Stimulated activated CD4-positive, alpha-beta T cell treated with anti-CD3 and anti-CD28 coated beads, Interleukin-1b, Interleukin-23, amount 100 ng/mL, for 48 hours (primary cell): ENCODE results near the gene UVRAG.

ENCODE experiments used
- DNase-seq: peaks from one replicate; pipeline ENCODE4 v3.0.0-alpha.2; 2020

The UVRAG gene

DNA sequence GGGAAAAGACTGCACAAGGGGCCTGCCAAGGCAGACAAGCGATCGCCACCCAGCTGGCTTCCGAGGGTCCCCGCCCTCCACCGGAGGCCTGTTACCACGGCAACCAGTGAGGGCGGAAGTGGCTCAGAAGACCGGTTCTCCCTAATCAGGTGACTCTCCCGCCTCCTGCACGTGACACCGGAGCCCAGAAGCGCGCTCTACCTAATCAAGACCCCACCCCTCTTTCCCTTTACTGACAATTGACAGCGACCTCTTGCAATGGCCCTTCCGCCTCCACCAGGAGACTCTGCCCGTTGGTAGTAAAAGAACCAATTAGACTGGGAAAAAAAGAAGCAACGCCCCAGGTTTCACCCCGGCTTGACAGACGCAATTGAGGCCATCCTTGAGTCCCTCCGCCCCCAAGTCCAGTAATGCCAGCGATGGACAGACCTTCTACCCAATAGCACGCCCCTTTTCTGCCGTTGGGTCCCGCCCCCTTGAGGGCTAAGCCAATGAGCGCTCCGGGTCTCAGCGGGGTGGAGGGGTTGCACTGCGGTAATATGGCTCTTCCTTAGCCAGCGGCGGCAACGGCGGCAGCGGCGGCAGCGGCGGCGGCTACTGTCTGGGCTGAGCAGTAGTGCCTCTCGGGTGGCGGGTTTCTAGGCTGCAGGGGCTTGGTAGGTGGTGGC, at the start of gene UVRAG:
UVRAG (plus strand) TSS at position 534 of the 668 bp plus-strand sequence. CDS start 198 bp downstream, outside the sequence.
- peak; percentile 97 for DNase-seq

DNA sequence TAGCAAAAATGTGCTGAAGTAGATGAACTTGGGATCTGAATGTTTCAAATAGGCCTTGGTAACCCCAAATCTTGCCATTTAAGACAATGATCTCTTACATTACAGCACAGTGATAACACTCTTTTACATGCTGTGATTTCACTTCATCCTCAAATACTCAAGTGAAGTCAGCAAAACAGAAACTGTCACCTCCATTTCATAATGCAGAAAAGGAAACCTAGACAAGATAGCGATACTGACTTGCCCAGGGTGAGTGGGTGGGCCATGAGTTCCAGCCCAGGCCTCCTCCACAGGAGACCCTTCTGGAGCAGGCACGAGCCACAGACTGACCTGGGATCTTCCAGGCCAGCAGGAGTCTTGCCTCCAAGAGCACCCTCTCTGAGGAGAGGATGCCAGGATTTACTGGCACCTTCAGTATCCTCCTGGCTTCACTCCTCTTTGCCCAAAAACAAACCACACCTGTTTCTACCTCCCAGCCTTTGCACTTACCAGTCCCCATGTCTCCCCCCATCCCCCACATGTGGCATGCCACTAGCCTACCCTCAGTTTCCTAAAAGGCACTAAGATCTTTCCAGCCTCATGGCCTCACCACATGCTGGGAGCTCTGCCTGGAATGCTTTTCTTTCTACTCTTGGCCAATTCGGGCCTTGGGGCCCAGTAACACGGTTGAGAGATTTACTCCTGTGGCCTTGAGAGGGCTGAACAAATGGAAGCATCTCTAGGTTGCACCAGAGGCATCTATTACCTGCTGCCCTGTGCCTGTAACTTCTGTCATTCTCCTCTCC, 48.4 kb upstream of the UVRAG start:
- DNase-seq: no peak

DNA sequence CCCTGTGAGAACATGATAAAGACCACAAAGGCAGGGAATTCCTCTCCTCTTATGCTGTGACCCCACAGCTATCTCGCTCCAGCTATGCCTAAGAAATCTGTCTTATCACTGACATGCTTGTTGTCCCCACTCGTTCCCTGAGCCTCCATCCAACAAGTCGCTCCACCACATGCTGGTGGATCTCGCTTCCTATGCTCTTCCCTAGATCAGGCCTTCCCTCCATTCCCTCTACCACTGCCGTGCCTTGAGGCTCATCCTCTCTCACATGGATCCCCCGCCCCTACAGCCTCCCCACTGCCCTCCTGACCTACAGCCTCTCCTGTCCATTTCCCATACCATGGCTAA, 47.8 kb upstream of the UVRAG start:
- no peak for DNase-seq

- DNase-seq: no peak
Measured at GRCh38 chr11:75767793-75768111, 47.3 kb upstream of the UVRAG start.

DNA sequence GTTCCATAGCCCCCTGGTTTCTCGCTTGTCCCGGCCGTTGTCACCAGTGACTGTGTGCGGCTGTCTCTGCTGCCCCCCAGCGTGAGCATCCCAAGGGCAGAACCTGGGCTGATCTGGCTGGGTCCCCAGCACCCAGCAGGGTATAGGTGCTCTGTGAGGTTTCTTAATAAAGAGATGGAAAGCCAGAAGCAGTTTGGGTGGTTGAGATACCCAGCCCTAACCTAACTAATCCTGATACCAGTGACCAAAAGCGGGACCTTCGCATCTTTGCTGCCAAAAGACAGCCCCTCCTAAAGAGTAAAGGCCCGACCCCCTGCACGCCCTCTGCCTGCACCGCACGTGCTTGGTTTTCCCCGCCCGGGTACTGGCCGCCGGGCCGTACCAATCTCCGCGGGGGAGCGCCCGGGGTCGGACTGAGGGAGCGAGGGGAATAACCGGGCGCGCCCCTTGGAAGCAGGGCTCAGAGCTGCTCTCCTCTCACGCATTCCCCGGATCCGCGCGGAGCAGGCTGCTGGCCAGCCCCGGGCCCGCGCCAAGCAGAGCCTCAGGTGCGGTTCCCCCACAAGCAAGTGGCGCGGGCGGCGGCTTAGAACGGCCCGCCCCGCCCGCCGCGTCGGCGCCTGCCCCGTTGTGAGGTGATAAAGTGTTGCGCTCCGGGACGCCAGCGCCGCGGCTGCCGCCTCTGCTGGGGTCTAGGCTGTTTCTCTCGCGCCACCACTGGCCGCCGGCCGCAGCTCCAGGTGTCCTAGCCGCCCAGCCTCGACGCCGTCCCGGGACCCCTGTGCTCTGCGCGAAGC, 46.7 kb upstream of the UVRAG start, which contains the start of gene DGAT2:
DGAT2 (plus strand) TSS at position 667 of the 797 bp plus-strand sequence. CDS start 214 bp downstream, outside the sequence.
- DNase-seq: peak; percentile 67

DNA sequence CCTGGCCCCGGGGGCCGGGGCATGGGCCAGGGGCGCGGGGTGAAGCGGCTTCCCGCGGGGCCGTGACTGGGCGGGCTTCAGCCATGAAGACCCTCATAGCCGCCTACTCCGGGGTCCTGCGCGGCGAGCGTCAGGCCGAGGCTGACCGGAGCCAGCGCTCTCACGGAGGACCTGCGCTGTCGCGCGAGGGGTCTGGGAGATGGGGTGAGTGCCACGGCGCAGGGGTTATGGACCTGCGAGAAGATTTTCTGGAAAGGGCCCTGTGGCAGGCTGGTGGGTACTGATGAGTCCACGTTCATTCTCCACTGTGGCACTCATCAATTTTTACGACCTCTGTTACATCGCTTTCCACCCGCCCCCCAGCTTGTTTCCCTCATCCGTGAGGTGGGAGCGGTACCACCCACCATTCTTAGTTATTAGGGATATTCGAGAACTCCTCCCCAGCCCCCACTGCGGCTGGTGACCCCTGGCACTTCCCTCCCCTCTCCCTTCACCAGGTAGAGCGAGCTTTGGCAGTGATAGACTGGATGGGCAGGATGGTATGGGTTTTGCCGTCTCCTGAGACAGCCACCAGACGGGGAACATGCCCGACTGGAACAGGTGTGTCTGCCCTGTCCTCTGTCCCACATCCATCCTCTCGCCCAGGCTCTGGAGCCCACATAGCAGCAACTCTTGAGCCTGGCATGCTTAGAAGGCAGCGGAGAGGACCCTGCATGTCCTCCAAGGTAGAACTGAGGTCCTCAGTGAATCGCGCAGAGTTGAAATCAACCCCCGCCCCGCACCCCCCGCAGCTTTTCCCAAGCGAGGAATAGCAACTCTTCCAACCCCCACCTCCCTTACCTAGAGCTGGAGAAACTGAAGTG, 45.9 kb upstream of the UVRAG start:
- DNase-seq: no peak

- DNase-seq: no peak
Measured at GRCh38 chr11:75770102-75770501, 44.9 kb upstream of the UVRAG start.

GRCh38 chr11:75771646-75772410, 43.2 kb upstream of the UVRAG start:
- no peak for DNase-seq

GRCh38 chr11:75773595-75774353, 41.2 kb upstream of the UVRAG start:
- peak; percentile 47 for DNase-seq

DNA sequence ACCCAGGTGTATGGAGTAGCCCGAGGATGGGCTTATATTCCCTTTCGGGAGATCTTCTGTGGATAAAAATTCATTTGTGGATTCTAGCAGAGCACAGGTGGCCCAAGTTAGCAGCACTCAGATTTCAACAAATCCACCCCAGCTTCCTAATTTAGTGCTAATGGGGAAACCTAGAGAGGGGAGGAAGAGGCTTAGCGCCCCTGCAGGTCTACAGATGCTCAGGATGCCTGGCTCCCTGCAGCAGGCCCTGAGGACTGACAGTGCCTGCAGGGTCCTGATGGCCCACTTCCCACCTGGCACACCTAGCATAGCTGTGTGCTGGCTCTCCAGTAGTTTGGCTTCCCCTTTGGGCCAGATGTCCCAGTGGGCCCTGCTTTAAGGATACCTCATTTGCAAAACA, 40.0 kb upstream of the UVRAG start:
- no peak for DNase-seq

DNA sequence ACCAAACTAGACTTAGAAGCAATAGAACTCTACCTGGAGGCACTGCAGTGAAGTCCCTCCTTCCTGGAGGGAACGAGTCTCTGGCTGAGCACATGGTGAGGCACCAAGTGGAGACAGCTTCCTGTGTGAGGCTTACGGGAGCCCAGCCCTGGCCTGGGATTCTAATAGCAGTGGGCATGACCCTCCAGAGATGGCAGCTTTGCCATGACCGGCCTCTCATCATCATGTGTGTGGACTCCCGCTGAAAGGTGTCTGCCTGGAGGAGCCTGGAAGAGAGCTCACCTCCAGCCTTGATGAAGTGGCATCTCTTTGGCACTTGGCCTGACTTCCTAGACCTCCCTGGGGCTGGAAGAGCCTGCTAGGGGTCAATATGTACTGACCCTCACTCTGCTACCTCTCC, 38.5 kb upstream of the UVRAG start:
- DNase-seq: no peak

GRCh38 chr11:75777461-75778110, 37.4 kb upstream of the UVRAG start:
- DNase-seq: no peak

GRCh38 chr11:75778962-75779361, 36.0 kb upstream of the UVRAG start:
- DNase-seq: no peak

DNA sequence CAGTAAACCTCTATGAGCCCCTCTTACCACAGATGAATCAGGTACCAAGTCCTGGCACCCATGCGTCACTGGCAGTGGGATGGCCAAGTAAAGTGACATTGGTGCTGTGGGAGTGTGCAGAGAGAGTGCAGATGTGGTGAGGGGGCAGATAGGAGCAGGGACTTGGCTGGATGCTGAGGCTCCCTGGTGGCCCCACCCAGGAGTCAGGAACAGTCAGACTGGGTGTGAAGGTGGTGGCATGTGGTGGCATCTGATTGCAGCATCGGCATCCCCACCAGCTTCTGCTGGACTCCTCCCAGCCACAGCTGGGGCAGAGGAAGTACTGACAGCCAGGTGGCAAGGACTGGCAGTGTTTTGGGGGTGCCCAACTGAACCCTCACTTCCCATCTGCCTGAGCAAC, 35.0 kb upstream of the UVRAG start:
- no peak for DNase-seq

DNA sequence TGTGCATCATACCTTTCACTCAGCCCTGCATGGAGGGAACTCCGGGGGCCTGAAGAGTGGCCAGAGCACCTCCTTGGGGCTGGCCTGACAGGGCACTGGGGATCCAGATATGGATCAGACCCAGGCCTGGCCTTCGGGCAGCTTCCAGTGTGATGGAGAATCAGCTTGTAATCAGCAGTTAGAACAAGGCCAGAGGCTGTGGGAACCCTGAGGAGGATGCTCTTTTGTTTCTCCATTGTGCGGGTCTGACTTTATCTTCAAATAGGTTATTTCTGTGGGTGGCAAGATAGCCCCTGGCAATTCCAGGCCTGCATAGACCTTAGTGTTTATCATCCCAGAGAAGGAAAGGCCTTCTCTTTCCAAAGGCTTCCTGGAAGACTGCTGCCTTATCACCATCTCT, 34.1 kb upstream of the UVRAG start:
- DNase-seq: no peak

DNA sequence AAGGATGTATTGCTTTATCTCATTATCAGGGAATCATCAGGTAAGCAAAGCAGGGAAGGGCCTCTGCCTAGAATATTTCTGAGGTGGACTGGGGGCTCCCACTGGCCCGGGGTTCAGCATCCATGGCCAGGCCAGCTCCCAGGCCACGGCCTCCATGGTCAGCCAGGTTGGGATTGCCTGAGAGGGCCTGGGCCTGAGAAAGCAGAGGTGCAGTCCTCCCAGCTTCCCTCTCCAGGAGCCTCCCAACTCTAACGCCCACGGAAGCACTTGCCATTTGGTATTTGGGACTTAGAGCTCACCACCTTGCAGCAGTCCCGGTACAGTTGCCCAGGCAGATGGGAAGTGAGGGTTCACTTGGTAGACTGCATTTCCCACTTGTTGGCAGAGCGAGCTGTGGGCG, 33.7 kb upstream of the UVRAG start:
- DNase-seq: no peak

DNA sequence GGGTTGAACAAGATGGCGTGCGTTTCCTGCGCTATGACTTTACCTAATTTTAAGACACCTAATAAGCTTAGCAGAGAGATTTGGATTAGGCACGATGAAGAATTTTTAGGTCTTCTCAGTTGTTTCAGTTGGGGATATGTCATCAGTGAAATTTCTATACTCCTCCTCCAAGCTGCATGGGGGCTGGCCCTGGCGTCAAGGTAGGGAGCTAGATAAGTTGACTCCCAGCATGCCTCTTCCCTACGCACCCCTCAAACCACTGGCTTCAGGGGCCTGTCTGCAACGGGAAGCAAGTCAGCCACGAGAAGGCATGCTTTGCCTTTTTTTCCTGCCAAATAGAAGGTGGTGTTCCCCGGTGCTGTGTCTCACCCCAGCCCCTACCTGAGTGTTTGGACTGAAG, 33.2 kb upstream of the UVRAG start:
- DNase-seq: no peak

GRCh38 chr11:75782540-75783263, 32.3 kb upstream of the UVRAG start:
- no peak for DNase-seq

DNA sequence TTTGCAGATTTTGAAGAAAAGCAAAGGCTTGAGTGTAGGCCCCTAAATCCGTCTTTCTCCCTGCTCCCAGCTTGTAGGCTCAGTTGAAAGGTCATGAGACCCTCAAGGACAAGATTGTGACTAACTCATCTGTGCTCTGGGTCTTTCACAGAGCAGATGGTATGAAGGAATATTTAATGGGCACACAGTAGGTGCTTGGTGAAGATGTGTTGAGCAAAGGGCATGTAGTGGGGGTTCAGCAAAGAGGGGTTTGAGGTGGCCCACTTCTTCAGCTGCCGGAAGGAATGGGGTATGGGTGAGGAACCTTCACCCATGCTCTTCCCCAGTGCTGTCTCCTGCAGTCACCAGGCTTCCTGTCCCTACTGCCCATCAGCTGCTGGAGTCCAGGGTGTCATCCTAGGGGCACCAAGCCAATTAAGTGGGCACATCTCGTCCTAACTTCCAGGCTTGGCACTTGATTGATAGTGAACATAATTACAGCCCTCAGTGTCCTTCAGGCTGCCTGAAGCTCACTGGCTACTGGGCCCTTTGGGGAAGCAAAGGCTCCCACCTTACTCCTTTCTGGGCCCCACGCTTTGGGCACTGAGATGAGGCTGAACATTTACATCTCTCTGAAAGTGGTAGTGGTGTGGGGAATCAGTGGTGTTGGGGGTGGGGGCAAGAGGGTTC, 31.5 kb upstream of the UVRAG start:
- no peak for DNase-seq
